NCI-H1930 (cell line): ENCODE measurements around the gene VAX1.
A peak's percentile ranks its signal among the peaks of the same experiment; 100 is the strongest.
"Not testable (repeated sequence)": the region's sequence is repeated elsewhere in the genome, so short reads cannot be mapped to it uniquely, and the experiment has no call there.

Experiments used
- DNase-seq, 2 experiments: peaks; one replicate each; lab custom pipeline; 2025; lab: John Stamatoyannopoulos, UW

Gene VAX1

GRCh38 chr10:117134306-117135025 lies 3.6 kb downstream of the VAX1 start:
- DNase-seq = peak in 1 of 2 experiments; percentile 21

DNA sequence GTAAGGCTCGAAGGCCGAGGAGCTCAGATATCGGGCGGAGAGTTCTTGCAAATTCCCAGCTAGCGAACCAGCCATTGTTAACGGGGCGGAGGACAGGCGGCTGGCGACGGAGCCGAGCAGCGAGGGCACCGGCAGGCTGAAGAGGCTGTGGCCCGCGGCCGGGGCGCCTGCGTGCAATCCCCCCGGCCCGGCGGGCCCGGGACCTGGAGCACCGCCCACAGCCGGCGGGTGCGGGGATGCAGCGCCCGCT lies 4.1 kb downstream of the VAX1 start:
- no peak for DNase-seq

DNA sequence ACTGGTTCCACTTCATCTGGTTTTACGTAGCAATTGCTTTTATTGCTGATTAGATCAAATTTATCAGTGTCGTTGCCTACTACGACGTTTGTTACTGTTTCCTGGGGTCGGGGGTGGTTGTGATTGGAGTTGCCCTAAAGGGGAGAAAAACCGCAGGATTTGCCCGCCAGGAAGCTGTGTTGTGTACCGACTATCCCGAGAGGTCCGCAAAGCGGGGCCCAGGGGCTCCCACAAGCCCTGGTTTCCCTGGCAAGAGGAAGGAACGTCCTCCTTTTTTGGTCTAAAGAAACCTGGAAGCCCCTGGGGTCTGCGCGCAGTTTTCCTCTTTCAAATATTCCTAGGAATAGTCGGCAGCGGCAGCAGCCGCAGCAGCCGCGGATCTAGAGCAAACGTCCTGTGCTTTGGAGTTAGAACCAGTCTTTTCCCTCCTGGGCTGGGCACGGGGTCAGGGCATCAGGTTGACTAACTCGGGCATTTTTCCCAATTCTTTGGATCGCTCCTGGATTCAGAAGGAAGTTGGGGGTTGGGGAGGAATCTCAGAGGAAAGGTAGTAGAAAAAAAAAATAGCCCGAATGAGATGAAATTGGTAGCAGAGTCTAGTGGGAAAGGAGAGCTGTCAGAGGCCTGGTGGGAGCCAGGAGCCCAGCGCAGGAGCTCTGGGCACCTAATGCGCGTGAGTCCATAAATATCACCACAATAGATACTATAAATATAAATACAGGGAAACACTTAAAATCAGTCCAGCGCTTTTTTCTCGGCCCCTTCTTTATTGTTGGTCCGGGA lies 4.6 kb downstream of the VAX1 start:
- DNase-seq = no peak

DNA sequence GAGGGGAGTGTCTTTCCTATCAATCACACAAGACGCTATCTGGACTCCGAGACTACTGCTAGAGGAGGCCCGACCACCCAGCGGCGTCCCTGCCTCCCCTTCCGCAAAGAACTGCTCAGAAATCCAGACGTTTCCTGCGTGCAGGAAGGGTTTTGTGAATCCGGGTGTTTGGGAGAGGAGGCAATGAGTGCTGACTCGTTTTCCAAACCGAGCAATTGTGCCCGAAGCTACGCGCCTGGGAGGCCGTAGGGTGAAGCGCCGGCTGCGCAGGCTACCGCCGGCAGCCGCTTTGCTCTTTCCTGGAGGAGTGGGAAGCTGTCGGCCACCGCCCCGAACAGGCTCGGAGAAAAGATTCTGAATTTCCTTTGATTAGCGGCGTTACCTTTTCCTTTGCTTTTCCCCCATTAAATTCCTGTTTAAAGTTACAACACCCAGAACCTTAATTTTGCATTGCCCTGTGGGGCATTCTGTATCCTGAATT lies 5.3 kb downstream of the VAX1 start:
- DNase-seq = no peak

DNA sequence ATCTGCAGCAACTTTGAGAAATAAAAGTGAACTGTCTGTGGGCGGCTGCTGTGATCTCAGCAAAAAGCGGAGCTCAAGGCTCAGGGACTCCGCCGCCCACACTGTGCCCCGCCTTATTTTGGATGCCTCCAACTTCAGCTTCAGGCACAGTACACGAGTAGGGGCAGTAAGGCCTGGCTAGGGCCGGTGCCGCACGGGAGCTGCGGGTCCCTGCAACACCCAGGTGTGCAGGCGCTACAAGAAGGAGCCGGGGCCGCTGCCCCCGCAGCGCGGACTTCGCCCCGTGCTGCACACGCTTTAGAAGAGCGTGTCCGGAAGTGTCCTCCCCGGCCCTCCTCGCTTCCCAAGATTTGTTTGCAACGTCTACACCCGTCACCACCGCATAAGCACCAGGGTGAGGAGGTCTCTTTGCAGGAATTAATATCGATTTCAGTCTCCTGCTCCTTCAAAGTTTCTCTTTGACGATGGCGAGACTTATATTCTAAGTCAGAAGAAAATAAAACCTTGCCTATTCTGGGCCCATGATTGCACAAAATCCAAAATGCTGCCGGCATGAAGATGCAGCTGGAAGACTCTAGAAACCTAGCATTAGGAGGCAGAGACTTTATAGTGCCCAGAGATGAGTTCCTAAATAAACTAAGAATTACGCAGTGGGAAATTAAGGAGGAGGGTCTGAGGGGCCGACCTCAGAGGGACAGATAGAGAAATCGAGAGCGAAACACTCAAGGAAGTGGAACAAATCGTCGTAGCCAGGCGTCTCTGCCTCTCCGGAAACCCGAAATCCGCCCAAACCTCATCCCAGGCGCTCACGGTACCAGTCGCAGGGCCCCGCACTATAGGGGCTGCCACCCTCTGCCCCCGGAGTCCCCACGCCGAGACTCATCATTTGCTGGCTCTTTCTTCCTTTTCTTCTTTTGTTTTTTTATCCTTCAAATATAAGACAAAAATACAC lies 6.4 kb downstream of the VAX1 start:
- no peak for DNase-seq

DNA sequence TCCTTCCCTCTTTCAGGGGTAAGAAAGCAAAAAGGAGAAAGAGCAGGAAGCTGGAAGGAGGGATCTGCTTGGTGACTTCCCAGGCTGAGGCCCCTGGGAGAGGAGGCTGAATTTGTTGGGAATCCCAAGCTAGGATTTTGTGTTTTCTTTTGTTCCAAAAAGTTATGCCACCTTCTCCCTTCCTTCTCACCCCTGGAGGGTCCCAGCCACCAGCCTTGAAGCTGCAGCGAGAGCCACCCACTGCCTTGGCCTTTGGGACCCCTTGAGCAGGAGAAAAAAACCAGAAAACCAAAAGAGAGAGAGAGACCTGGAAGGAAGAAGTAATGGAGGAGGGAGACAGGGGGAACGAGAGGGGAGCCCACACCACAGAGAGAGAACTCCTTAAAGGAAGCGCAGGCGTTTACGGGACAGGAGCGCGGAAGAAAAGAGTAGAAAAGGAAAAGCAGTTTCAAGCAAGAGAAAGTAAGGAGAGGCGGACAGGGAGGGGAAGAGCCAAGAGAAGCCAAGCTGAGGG lies 7.2 kb downstream of the VAX1 start:
- DNase-seq = no peak

- DNase-seq = no peak
These were observed 7.7 kb downstream of the VAX1 start for GRCh38 chr10:117130346-117130745.

- DNase-seq = not testable (repeated sequence)
These were observed 11.4 kb downstream of the VAX1 start for GRCh38 chr10:117126645-117127044.

GRCh38 chr10:117126034-117126433 lies 12.0 kb downstream of the VAX1 start:
- no peak for DNase-seq

- DNase-seq = no peak
These were observed 25.9 kb downstream of the VAX1 start for GRCh38 chr10:117112220-117112619.

DNA sequence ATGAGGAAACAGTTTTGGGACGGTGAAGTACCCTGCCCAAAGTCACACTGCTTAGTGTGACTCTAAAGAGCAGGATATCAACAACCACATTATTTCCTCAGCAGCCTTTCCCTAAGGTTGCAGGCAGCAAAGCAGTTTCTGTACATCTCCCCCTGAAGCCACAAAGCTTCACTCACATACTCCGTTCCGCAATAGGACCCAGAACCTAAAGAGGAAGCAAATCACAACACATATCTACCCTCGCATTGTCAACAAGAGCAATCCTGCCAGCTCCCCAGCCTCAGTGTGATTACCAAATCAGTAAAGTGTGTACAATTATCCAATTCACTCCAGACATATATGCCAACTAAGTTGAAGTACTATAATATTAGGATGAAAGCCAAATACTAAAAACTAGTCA lies 30.8 kb downstream of the VAX1 start:
- DNase-seq = no peak

- no peak for DNase-seq
These were observed 41.4 kb downstream of the VAX1 start for GRCh38 chr10:117096599-117097201.

DNA sequence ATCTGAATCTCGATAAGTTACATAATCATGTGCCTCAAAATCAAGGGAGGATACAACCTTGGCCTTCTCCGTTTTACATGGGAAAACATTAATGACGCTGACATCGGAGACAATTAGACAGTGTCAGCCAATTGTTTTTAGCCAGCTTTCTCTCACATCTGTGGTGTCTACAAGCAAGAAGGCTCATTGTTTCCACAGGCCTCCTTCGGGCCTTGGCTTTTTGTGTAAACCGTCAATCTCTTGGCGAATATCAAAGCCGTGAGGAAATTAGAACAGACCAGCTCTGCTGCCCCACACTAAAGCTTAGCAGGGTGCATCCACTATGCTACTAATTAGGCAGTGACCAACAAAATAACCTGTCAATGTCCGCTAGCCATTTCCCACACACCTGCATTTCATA lies 43.2 kb downstream of the VAX1 start:
- DNase-seq = no peak

DNA sequence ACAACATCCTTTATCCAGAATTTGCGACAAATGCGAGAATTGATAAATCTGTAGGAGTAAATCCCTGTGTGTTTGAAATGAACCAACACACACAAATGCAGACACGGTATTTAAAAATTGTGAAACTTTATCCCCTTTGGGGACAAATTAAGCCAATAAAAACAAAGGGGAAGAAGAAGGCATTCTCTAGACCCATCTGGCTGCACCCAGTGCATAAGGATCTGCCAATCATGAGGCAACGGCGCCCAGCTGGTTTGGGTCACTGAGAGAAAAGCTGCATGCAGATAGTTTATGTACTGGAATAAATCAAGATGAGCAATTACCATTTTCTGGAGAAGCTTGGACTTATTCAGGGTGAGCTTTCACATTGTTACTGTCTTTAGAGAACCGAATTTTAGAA lies 45.7 kb downstream of the VAX1 start:
- DNase-seq = no peak

- DNase-seq = no peak
These were observed 47.2 kb downstream of the VAX1 start for GRCh38 chr10:117090834-117091233.

DNA sequence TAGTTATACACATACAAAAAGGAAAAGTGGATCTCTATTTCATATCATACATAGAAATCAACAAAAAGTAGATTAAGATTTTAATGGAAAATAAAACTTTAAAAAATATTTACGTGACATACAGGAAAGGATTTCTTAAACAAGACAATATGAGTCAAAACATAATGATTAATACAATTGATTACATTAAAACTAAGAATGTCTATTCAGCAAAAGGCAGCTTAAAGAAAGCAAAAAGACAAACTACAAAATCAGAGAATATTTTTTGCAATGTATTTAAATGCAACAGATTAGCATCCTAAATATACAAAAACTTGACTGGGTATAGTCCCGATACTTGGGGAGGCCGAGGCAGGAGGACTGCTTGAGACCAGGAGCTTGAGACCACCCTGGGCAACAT lies 50.5 kb downstream of the VAX1 start:
- no peak for DNase-seq

- DNase-seq = no peak
These were observed 51.5 kb downstream of the VAX1 start for GRCh38 chr10:117086546-117086945.

DNA sequence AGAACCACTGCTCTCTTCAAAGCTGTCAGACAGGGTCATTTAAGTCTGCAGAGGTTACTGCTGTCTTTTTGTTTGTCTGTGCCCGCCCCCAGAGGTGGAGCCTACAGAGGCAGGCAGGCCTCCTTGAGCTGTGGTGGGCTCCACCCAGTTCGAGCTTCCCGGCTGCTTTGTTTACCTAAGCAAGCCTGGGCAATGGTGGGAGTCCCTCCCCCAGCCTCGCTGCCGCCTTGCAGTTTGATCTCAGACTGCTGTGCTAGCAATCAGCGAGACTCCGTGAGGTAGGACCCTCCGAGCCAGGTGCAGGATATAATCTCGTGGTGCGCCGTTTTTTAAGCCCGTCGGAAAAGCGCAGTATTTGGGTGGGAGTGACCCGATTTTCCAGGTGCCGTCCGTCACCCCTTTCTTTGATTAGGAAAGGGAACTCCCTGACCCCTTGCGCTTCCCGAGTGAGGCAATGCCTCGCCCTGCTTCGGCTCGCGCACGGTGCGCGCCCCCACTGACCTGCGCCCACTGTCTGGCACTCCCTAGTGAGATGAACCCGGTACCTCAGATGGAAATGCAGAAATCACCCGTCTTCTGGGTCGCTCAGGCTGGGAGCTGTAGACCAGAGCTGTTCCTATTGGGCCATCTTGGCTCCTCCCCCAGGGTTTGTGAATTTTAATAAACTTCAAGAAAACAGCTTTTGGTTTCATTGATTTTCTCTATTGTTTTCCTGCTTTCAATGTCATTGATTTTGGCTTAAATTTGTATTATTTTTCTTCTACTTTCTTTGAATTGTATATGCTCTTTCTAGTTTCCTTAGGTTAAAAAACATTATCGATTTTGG lies 53.4 kb downstream of the VAX1 start:
- not testable (repeated sequence) for DNase-seq
